ENCODE measurements around the gene BNIP2.
A peak's percentile ranks its signal among the peaks of the same experiment; 100 is the strongest.
"Not testable (repeated sequence)": the region's sequence is repeated elsewhere in the genome, so short reads cannot be mapped to it uniquely, and the experiment has no call there.

The BNIP2 gene

DNA sequence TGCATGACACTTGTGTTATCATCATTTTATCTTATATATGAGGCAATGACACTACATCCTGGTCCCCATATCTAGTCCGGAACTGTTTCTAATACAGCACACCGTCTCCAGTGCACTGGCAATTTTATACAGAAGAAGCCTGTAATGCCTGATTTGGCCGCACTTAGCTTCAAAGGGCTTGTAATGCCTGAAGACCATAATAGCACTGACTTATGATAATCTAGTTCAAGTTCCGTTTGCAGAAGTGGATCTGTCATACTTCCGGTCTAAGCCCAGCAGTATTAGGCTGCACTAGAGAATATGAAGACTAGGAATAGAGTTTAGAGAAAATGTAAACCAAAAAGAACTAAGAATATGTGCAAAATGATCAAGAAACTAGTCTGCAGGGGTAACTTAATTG, 1.3 kb downstream of the BNIP2 start:
- peak; percentile 33 for DNase-seq

DNA sequence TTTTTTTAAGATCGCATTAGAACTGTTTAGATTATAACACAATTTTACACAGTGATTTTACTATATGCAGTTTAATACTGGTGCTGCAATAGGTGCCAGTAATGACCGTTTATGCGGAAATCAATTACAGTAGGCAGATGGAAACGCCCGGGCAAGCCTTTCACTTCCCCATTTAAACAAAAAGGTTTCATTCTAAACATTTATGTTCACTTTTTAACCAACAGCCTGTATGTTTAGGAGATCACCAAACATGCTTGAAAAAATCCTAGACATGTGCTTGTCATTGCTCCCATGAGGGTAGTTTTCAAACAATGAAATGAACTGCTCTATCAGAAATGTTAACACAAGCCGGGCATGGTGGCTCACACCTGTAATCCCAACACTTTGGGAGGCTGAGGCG, 2.7 kb downstream of the BNIP2 start:
- DNase-seq = no peak

DNA sequence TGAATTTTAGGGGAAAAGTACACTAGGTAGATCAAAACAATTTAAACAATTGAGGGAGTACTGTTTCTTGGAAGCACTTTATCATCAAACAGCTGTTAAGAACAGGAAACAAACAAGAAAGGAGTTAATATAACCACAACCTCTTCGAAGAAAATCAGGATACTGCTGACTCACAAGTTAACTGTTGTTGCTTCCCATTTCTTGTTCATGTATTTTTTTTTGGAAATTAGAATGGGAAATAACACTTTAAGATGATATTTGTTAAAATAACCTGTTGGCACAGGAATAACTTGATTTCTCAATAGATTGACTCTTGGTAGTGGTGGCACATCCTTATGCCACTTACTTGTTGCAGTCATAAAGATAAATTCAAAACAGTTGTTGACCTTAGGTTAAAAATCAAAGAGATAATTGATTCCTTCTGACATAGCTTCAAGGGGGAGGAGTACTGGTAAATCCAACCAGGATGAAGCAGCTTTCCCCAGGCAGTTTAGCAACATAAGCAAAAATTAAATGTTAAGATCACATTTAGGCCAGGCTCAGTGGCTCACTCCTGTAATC, 3.3 kb downstream of the BNIP2 start:
- DNase-seq = peak; percentile 8

DNA sequence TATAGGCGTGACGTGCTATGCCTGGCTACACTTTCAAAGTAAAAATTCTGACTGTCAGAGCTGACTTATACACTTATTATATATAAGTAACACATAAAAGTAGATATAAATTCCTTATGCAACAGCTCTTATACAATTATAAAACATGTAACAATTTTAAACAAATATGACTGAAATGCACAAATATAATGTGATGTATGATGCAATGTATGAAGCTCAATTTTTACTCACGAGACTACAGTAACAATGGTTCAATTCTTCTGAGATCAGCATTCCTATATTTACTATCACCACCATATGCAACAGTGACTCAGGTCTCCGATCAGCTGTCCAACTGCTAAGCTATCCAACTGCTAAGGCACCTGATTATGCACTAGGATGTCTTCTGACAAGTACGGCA, 8.2 kb downstream of the BNIP2 start:
- no peak for DNase-seq

DNA sequence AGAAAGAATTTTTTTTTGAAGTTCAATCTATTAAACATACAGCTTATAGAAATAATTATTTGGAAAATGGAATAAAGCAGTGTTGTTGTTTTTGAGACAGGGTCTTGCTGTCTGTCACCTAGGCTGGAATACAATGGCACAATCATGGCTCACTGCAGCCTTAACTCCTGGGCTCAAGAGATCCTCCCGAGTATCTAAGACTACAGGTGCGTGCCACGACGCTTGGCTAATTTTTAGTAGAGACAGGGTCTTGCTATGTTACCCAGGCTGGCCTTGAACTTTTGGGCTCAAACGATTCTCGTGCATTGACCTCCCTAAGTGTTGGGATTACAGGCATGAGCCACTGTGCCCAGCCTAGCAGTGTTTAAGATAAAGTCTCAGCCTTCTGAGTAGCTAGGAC, 8.8 kb downstream of the BNIP2 start:
- no peak for DNase-seq

DNA sequence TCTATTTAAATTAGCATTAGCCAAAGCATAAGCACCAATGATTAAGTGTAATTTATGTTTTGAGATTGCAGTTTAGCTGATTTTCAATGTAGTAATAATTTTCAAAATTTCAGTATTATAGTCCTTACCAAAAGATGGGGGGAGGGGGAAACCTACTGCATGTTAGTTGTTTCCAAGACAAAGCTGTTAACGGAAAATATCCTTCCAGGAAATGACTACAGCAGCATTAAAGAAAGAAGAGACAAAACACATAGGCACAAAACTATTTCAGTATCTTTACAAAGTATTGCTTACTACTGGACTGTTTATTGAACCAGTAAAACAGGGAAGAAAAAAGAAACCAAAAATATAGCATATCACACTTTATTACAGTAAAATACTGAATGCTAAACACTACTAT, 10.5 kb downstream of the BNIP2 start:
- DNase-seq = no peak

DNA sequence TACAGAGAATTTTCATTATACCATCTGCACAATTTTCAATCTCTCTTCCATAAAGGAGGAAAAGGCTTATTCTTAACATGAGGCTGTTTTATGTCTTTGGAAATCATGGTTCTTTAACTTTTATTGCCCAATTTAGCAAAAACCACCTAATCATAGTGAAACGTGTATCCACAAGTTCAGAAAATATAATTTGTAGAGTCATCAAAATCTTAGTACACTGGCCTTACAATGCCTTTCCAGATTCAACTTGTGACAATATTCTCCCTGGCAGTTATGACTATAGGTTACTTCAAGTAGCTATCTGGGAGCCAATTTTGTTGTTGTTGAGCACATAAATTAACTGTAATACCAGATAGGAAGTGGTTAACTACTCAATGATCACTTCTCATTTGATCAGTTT, 10.9 kb downstream of the BNIP2 start:
- DNase-seq = no peak

DNA sequence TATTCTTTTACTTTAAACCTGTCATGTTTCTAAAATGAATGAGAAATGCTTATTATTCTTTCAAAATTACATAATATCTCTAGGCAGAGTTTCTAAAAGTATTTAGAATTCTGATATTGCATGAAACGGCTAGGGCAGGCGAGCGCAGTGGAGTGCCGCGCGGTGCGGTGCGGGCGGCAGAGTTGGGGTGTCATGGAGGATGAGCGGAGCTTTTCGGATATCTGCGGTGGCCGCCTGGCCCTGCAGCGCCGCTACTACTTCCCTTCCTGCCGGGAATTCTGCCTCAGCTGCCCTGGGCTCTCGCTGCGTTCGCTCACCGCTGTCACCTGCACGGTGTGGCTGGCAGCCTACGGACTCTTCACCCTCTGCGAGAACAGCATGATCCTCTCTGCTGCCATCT, 12.6 kb downstream of the BNIP2 start:
- no peak for DNase-seq

DNA sequence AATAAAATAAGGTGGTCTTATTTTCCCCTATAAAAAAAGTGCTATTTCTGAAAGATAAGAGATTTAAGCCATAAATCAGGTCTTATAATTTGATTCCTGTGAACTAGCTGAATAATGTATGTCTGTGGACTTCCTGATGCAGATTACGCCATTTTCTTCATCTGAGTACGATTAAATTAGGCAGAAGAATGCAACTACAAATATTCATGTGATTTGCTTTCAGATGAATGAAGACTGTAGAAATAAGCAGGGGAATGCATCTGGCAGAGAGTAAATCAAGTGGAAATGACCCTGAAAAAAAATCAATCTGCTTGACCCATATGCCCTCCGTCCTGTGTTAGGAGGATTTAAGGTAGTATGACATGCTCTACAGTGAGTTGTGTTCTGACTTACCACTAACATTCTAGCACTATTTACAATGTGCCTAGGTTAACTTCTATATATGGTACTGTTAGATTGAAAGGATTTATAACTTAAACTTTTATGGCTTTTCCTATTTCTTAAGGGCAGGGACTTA, 14.7 kb downstream of the BNIP2 start:
- DNase-seq = no peak

DNA sequence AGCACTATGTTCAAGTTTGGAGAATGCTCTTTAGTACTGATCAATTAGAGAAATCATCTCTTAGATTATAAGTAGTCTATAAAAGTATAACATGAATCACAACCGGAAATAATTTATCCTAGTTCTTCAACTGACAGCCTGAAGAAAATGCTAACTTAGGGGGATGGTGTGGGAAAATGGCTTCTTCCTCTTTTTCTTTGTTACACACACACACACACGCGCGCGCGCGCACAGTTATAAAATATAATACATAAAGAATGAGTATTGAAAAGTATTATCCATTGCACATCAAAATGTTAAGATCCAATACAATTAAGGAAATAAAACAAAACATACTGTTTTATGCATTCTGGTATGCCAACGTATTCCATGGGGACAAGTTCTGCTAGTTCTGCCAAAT, 20.6 kb downstream of the BNIP2 start:
- DNase-seq = no peak

DNA sequence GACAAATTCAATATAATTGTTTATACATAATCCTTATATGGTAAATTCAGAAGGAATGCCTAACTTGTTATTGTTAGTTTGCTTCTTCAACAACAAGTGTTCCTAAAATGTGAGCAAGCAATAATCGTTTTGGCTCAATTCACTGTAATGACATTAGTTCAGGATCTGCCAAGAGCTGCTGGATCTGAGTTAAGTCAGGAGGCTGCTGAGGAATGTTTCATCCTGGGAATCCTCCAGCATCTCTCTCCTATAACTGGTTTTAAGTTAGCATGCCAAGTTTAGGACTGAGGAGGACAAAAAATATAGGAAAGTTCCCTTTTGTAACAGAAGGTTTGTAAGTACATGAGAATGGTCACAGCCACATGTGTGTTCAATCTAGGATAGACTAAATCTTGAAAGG, 26.9 kb downstream of the BNIP2 start:
- no peak for DNase-seq

DNA sequence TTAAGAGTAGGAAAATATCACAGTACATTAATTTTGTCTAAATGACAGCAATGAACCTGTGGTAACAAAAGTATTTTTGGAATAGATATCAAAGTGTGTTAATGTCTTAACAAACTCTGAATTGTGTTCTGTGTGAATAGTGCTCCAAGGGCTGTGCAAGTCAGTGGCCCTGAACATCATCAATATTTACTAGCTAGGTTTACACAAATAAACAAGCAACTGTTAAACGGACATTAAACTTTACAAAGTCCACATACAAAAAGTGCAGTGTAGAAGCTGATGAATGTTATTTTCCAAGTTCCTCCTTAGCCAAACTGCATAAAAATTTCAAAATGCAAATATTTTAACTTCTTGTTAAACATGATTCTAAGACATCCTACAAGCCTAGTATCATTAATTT, 29.8 kb downstream of the BNIP2 start:
- DNase-seq = no peak

DNA sequence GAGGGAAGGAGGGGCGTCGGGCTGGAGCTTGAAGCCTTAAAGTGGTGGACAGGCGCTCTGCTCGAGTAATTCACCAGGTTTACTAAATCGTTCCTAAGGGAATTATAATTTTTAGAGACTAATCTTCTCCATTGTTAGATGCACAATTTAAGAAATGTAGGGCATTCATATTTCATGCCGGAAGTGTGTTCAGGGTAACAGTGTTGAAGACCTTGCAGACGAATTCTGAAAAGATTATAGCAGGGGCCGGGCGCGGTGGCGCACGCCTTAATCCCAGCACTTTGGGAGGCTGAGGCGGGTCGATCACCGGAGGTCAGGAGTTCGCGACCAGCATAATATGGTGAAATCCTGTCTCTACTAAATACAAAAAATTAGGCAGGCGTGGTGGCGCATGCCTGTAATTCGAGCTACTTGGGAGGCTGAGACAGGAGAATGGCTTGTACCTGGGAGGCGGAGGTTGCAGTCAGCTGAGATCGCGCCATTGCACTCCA, 31.4 kb downstream of the BNIP2 start:
- no peak for DNase-seq

DNA sequence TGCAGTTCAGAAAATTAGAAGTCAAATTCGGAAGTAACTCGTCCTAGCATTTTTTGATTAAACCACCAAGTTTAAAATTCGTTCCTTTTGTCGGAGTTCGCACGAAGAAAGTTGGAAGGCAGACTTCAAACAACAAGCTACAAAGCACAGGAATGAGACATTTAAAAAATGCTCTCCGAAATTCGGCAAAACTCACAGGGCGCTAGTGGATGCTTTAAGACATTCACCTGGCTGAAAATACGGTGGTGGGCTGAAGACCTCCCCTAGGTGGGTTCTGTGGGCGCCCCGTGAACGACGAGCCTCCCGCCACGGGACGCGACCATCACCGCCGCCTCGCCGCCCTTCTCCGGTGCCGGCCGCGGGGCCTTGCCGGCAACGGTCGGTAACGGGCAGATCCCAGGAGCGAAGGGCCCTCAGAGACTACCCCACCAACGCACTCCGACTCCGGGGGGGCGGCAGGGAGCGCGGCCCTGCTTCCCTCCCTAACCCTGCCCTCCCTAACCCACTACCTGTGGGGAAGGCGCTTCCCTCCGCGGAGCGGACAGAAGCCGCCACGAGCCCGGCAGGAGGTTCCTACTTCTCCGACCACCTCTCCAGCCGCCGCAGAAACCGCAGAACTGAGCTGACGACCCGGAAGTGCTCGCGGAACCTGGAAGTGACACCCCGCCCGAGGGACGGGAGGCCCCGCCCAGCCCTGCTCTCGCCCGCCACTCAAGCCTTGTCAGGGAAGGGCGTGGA, 32.1 kb downstream of the BNIP2 start, which contains the start of gene GTF2A2:
TSS of gene GTF2A2 (minus strand) at position 619 of the 738 bp plus-strand sequence. CDS start 5,238 bp downstream, outside the sequence.
- peak; percentile 94 for DNase-seq

DNA sequence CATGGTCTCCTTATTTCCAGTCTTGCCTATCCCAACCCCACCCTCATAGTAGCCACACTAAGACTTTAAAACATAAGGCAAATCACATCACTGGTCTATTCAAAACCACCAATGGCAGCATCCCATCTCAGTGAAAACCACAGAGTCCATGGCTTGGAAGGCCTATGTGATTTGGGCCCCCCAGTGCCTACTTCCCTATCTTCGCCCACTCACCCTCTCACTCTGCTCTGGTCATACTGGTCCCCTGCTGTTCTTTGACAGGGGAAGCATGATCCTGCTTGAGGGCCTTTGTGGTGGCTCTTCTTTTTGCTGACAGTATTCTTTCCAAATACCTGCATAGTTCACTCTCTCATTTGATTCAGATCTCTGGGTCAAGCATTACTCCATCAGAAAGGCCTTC, 35.1 kb downstream of the BNIP2 start:
- no peak for DNase-seq

DNA sequence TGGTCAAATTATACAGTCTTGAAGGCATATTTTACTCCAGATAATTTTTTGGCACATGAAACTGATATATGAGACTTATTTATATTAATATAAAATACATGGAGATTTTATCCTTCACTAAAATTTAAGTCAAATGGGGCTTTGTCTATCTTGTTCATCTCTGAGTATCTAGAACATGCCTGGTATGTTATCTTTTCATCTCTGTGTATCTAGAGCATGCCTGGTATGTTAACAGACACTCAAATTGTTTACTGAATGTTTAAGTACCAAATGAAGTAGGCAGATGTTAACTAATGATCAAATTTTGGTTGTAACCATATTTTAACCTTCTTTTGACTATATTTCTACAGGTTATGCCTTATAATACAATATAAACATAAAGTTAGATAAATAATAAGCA, 39.5 kb downstream of the BNIP2 start:
- peak; percentile 26 for DNase-seq

DNA sequence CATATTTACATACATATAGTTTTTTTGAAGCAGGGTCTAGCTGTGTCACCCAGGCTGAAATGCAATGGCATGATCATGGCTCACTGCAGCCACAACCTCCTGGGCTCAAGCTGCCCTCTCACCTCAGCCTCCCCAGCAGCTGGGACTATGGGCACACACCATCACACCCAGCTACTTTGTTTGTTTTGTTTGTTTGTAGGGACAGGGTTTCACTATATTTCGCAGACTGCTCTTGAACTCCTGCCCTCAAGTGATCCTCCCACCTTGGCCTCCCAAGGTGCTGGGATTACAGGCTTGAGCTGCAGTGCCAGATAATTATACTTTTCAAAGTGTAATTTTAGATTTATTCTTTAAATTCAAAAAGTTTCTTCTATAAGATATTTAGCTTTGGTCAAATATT, 42.0 kb downstream of the BNIP2 start:
- no peak for DNase-seq

DNA sequence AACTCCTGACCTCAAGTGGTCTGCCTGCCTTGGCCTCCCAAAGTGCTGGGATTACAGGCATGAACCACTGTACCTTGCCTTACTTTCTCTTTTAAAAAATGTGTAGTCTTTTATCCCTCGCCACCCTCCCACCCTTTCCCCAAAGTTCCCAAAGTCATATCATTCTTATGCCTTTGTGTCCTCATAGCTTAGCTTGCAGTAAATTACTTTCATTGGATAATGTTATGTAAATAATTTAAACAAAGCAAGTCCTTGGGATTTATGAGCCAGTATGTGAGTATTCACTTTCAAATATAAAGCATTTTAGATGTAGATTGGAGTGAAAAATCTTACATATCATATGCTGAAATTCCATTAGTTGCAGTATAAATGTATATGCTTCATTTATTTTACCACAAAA, 42.8 kb downstream of the BNIP2 start:
- no peak for DNase-seq

DNA sequence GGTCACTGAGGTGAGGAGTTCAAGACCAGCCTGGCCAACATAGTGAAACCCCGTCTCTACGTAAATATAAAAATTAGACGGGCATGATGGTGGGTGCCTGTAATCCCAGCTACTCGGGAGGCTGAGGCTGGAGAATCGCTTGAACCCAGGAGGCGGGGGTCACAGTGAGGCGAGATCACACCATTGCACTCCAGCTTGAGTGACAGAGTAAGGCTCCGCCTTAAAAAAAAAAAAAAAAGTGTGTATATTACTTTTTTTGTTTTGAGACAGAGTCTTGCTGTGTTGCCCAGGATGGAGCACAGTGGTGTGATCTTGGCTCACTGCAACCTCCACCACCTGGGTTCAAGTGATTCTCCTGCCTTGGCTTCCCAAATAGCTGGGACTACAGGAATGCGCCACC, 43.3 kb downstream of the BNIP2 start:
- not testable (repeated sequence) for DNase-seq

DNA sequence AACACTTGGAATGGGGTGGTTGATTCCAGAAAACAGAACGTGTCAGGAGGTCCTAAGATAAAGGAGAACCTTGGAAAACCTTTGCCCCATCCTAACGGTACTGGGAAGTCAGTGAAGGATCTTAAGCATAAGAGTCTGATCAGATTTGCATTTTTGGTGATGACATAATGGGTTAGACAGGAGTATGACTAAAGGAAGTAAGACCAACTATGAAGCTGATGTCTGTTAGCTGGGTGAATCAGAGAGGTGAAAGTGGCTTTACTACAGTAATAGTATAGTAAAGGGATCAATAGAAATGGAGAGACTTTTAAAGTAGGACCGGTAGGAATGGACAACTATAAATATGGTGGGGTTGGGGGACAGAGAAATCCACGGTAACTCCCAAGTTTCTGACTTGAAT, 44.4 kb downstream of the BNIP2 start:
- peak; percentile 41 for DNase-seq

DNA sequence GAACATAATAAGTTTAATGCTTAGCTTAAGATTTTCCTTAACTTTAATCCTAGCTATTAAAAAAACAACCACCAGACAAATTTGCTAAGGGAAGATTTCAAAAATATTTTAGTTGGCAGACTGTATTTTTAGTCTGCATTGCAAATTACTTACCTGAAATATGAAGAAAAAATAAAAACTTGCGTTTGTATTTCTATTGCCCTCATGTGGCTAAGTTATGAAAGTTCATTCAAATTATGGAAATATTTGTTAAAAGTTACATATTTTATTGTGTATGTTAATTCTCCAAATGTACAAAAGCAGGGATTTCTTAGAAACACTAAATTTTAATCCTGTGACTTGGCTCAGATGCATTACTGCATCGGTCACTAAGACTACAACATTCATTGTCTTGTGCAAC, 46.8 kb downstream of the BNIP2 start:
- no peak for DNase-seq

DNA sequence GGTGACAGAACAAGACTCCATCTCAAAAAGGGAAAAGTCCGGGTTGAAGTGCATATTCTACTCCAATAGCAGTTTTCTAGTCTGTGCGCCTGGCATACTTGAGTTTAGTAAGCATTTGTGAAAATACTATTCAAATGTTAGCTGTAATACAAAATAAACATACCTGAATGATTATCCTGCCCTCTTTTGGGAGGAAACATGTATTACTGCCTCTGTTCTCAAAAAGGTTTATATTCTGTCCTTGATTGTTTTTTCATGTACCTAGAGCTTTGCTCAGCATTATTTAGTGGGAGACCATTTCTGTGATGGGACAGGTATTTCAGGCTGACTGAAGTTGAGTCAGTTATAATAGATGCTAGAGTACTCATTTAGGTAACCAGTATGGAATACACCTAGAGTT, 51.6 kb downstream of the BNIP2 start:
- DNase-seq = not testable (repeated sequence)

DNA sequence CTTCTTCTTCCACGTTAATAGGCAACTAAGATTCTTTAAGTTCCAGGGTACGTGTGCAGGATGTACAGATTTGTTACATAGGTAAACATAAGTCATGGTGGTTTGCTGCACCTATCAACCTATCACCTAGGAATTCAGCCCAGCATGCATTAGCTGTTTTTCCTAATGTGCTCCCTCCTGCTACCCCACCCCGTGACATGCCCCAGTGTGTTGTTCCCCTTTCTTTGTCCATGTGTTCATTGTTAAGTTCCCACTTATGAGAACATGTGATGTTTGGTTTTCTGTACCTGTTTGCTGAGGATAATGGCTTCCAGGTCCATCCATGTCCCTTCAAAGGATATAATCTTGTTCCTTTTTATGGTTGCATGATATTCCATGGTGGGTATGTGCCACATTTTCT, 52.9 kb downstream of the BNIP2 start:
- no peak for DNase-seq

DNA sequence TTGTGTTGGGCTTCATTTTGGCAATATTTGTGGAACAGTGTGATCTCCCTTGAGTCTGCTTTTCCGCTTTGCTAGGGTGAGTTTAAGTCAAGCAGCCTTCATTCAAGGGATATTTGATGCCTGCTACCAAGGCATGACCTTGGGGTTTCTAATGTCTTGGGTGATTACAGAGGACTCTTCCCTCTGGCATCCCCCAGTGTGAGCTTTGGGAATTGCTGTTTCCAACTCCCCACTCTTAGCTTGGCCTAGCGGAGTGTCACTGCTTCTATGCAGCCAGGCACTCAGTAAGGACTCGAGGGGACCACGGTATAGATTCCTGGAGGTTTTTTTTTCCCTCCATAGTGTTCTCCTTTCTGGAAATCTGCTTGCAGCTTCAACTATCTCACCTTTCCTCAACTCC, 56.4 kb downstream of the BNIP2 start:
- DNase-seq = peak; percentile 8

DNA sequence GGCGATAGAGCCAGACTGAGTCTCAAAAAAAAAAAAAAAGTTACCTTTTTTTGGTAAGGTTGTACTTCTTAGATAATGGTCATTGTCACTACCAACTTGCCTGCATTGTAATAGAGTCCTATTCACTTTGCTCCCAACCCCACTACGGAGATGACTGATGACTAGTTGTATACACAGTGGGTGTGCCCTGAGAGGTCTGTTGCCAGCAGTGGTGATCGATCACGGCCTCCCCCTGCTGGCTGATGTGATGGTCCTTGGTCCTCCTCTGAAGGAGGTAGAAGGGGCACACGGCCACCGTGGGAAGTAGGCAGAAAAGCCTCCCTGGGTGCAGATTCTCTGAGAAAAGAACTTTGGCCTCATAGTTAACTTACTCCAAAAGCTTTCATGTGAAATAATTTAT, 66.8 kb downstream of the BNIP2 start:
- DNase-seq = peak; percentile 63
